ENCODE data around the gene CCL4L2. TPM values are rescaled to one million over a fixed set of nuclear protein-coding genes. Genes with fewer than 3 reads are reported as not detected.

CCL4L2 gene
- total RNA-seq, 2 donors from 2014 or later, result not detected

DNA sequence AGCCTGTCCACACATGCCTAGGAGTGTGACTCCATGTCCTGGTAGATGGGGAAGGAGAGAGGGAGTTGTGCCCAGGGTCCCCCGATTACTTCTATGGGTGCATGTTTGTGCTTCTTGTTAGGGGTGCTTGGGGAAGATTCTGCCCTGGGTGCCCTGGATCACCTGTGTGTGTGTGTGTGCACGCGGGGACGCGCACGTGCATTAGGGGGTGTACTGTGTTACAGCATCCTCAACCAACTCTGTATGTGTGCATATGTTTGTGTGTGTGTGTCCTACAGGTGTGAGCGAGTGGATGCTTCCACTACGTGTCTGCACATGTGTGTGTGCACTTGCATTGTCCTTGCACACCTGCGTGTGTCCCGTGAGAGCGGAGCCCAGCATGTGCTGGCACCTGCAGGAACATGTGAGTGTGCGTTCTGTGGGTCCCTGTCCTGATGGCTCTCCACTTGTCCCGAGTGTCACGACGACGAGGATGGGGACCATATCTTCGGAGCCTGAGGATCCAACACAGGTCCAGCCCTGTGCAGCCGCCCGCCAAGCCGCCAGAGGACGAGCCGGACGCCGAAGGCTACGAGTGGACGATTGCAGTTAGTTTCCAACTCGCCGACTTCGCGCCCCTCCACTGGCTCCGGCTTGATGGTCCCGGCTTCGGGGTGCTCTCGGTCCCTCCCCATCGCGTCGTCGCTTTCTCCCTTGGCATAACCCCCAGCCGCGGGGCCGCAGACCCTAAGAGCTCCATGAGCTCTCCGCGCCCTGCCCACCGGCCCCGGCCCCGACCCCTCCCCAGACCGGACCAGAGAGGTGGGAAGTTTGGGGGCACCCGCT lies 28.5 kb upstream of the CCL4L2 start:
- peaks cover 44% of the 10 kb centered on the region for H3K27me3 Mint-ChIP-seq (ENCODE audit: insufficient read depth)
- TF ChIP-seq, protein P1, sequence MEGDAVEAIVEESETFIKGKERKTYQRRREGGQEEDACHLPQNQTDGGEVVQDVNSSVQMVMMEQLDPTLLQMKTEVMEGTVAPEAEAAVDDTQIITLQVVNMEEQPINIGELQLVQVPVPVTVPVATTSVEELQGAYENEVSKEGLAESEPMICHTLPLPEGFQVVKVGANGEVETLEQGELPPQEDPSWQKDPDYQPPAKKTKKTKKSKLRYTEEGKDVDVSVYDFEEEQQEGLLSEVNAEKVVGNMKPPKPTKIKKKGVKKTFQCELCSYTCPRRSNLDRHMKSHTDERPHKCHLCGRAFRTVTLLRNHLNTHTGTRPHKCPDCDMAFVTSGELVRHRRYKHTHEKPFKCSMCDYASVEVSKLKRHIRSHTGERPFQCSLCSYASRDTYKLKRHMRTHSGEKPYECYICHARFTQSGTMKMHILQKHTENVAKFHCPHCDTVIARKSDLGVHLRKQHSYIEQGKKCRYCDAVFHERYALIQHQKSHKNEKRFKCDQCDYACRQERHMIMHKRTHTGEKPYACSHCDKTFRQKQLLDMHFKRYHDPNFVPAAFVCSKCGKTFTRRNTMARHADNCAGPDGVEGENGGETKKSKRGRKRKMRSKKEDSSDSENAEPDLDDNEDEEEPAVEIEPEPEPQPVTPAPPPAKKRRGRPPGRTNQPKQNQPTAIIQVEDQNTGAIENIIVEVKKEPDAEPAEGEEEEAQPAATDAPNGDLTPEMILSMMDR (conservative IDR thresholded peaks at IDR 0.05), result peak; percentile 27
- H3K36me3 ChIP-seq (ENCODE audit: control insufficient read depth, insufficient read depth, low read length), result no peaks in the 10 kb centered on the region
- no peaks in the 10 kb centered on the region for H3K36me3 Mint-ChIP-seq (ENCODE audit: low read depth)
- H3K9me3 ChIP-seq (ENCODE audit: control insufficient read depth, low read length), result no peaks in the 10 kb centered on the region
- DNase-seq, result no peak
- no peaks in the 10 kb centered on the region for H3K9me3 Mint-ChIP-seq
- H3K27ac Mint-ChIP-seq, result no peak overlapping the region
- H3K9ac ChIP-seq (ENCODE audit: extremely low read depth, low read length, poor library complexity, severe bottlenecking), result no peak overlapping the region
- H3K4me1 ChIP-seq (ENCODE audit: control insufficient read depth, insufficient read depth, low read length), result no peaks in the 10 kb centered on the region
- peak overlapping the region; percentile 71 for H3K4me3 Mint-ChIP-seq
- H3K27me3 ChIP-seq (ENCODE audit: control insufficient read depth, insufficient read depth, low read length, poor library complexity, severe bottlenecking), result peaks cover 16% of the 10 kb centered on the region
- H3K27ac ChIP-seq (ENCODE audit: low read depth, low read length), result no peak overlapping the region
- no peaks in the 10 kb centered on the region for H3K4me1 Mint-ChIP-seq
- 43 to 72% methylated on average over 15 to 48 of the region's 48 CpGs for WGBS, 2 experiments (ENCODE audit: insufficient coverage in 1 of 2, insufficient read length in 1 of 2)
- H3K4me3 ChIP-seq (ENCODE audit: low read length), result peak overlapping the region; percentile 72

DNA sequence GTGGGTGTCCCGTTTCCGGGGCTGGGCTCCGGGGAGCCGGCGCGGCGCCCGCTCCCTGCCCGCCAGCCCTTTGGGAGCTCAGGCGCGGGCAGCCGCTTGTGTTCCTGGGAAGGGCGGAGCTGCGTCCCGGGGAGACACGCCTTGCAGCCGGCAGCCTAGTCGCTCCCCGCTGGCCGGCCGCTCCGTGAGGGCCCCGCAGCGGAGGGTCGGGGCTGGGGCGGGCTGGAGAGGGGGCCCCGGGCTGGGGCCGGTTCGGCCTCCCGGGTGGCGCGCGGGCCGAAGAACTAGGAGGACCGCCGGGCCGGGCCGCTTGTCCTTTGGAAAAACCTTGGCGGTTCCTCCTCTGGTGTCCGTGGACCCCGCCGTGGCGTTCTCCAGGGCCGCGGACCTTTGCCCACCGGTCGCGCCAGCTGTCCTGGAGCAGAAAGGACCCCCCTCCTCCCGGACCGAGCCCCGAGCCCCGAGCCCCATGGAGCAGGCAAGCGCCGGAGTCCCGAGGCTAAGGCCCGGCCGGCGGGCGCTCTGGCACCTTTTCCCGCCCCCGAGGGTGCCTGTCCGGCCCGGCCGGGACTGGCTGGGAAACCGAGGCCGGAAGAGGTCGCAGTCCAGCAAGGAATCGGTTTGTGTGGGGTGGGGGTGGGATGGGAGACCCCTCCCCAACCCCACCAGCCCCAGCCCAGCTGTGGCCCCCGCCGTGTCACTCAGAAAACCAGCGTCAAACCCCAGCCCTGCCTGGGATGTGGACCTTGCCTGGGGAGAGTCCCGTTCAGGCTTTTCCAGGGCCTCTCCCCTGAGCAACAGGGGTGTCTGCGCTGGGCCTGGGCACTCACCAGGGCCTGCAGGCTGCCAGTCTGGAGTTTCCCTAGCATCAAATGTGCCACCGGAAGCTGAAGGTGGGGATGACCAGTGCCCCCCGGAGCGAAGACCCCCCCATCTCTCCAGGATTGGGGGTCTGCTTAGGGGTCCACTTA lies 27.6 kb upstream of the CCL4L2 start:
- Histone ChIP-seq H3K4me3 (ENCODE audit: low read length) (peak overlapping the region; percentile 72), H3K9me3 (ENCODE audit: control insufficient read depth, low read length) (no peaks in the 10 kb centered on the region), H3K27ac (ENCODE audit: low read depth, low read length) (no peak overlapping the region), H3K27me3 (ENCODE audit: control insufficient read depth, insufficient read depth, low read length, poor library complexity, severe bottlenecking) (peaks cover 16% of the 10 kb centered on the region), H3K36me3 (ENCODE audit: control insufficient read depth, insufficient read depth, low read length) (no peaks in the 10 kb centered on the region), H3K9ac (ENCODE audit: extremely low read depth, low read length, poor library complexity, severe bottlenecking) (no peak overlapping the region), H3K4me1 (ENCODE audit: control insufficient read depth, insufficient read depth, low read length) (no peaks in the 10 kb centered on the region)
- 5% methylated on average over 19 to 74 of the region's 76 CpGs for WGBS, 2 experiments (ENCODE audit: insufficient coverage in 1 of 2, insufficient read length in 1 of 2)
- H3K9me3 Mint-ChIP-seq, result no peaks in the 10 kb centered on the region
- DNase-seq, result peak; percentile 99
- no peaks in the 10 kb centered on the region for H3K36me3 Mint-ChIP-seq (ENCODE audit: low read depth)
- peaks cover 46% of the 10 kb centered on the region for H3K27me3 Mint-ChIP-seq (ENCODE audit: insufficient read depth)
- H3K4me3 Mint-ChIP-seq, result peak overlapping the region; percentile 71
- H3K27ac Mint-ChIP-seq, result no peak overlapping the region
- H3K4me1 Mint-ChIP-seq, result no peaks in the 10 kb centered on the region
- TF ChIP-seq, protein P1 (conservative IDR thresholded peaks at IDR 0.05), result peak; percentile 52

DNA sequence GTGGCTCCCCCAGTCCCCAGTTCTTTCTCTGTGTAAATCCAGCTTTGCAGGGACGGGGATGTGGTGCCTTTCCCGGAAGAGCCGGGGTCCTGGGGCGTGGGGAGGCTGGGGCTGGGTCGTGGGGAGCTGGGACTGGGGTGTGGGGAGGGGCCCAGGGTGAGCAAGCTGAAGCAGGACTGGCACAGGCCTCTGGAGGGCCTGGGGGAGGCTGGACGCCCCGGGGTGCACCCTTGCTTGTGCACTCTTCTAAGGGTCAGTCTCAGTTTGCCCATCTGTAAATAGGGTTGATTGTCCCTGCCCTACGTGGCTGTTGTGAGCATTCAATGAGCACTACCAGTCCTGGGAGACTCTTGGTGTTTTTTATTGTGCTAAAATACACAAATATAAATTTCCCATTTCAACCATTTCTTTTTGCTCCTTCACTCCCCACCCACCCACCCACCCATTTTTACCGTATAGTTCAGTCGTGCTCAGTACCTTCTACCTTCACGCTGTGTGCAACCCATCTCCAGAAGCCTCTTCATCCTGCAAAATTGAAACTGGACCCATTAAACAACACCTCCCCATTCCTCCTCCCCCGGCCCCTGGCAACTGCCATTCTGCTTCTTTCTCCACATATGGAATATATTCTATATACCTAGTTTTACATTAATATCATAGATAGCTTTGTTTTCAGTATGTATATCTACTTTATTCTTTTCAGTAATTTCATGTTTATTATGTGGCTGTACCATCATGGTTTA lies 26.7 kb upstream of the CCL4L2 start:
- H3K9me3 Mint-ChIP-seq, result no peaks in the 10 kb centered on the region
- Histone ChIP-seq H3K36me3 (ENCODE audit: control insufficient read depth, insufficient read depth, low read length) (no peaks in the 10 kb centered on the region), H3K4me3 (ENCODE audit: low read length) (no peak overlapping the region), H3K27ac (ENCODE audit: low read depth, low read length) (no peak overlapping the region), H3K9ac (ENCODE audit: extremely low read depth, low read length, poor library complexity, severe bottlenecking) (no peak overlapping the region), H3K4me1 (ENCODE audit: control insufficient read depth, insufficient read depth, low read length) (no peaks in the 10 kb centered on the region), H3K27me3 (ENCODE audit: control insufficient read depth, insufficient read depth, low read length, poor library complexity, severe bottlenecking) (peaks cover 16% of the 10 kb centered on the region), H3K9me3 (ENCODE audit: control insufficient read depth, low read length) (no peaks in the 10 kb centered on the region)
- 85% methylated on average over 12 of the region's 12 CpGs; no CpG with 5 or more reads in 1 of the 2 experiments for WGBS, 2 experiments (ENCODE audit: insufficient coverage in 1 of 2, insufficient read length in 1 of 2)
- H3K27me3 Mint-ChIP-seq (ENCODE audit: insufficient read depth), result peaks cover 46% of the 10 kb centered on the region
- H3K4me1 Mint-ChIP-seq, result no peaks in the 10 kb centered on the region
- DNase-seq, result peak; percentile 46
- TF ChIP-seq, protein P1 (conservative IDR thresholded peaks at IDR 0.05), result no peak
- no peaks in the 10 kb centered on the region for H3K36me3 Mint-ChIP-seq (ENCODE audit: low read depth)
- H3K27ac Mint-ChIP-seq, result no peak overlapping the region
- peak overlapping the region; percentile 71 for H3K4me3 Mint-ChIP-seq

All from endodermal cell (in vitro differentiated cells).